OCI-LY3 (cell line): ENCODE results near the gene UAP1L1.
A peak's percentile ranks its signal among the peaks of the same experiment; 100 is the strongest.

Experiments used
- H2AFZ ChIP-seq: fragments of 200-600, 300-600 bp; shearing (Covaris generic); 2 replicates; pipeline ENCODE4 v1.6.0; 2014; ENCODE audit warnings: antibody characterized with exemption, low read depth, low read length
- H3K27ac ChIP-seq: fragments of 200-600, 300-600 bp; sonication (generic); 2 replicates; pipeline ENCODE4 v1.5.1; 2014; ENCODE audit warnings: mild to moderate bottlenecking, low read length, moderate library complexity, mixed read lengths
- H3K27me3 ChIP-seq: fragments of 200-600, 300-600 bp; sonication (generic); 2 replicates; pipeline ENCODE4 v1.6.1; 2014; ENCODE audit warnings: low read depth, low read length, mixed read lengths
- H3K36me3 ChIP-seq: fragments of 200-600, 300-600 bp; sonication (generic); replicated peaks from 2 replicates; pipeline ENCODE3; 2014; ENCODE audit warnings: low read depth, low read length, mixed read lengths
- H3K4me1 ChIP-seq: fragments of 300-600, 200-600 bp; sonication (generic); 2 replicates; pipeline ENCODE4 v1.6.1; 2014; ENCODE audit warnings: low read length, mixed read lengths
- H3K4me2 ChIP-seq: fragments of 200-600, 300-600 bp; sonication (generic); 2 replicates; pipeline ENCODE4 v1.6.1; 2014; ENCODE audit warnings: low read length, mixed read lengths
- H3K4me3 ChIP-seq: fragments of 300-600, 200-600 bp; sonication (generic); 2 replicates; pipeline ENCODE4 v1.5.1; 2014; ENCODE audit warnings: antibody characterized with exemption, mild to moderate bottlenecking, low read length, moderate library complexity
- H3K79me2 ChIP-seq: fragments of 300-600, 200-600 bp; shearing (Covaris generic); 2 replicates; pipeline ENCODE4 v1.6.1; 2014; ENCODE audit warnings: mild to moderate bottlenecking, low read length, mixed read lengths
- H3K9ac ChIP-seq: fragments of 300-600, 200-600 bp; shearing (Covaris generic); 2 replicates; pipeline ENCODE4 v1.6.0; 2014; ENCODE audit warnings: mild to moderate bottlenecking, low read length, moderate library complexity
- H3K9me3 ChIP-seq: fragments of 200-600, 300-600 bp; shearing (Covaris generic); 2 replicates; pipeline ENCODE4 v1.6.1; 2014; ENCODE audit warnings: low read length, mixed read lengths; ENCODE audit not compliant: insufficient read depth
- H4K20me1 ChIP-seq: fragments of 200-600, 300-600 bp; sonication (generic); 2 replicates; pipeline ENCODE4 v1.6.1; 2016; ENCODE audit warnings: low read length, mixed read lengths; ENCODE audit not compliant: insufficient read depth
- CTCF ChIP-seq: fragments of 200-600, 300-600 bp; sonication (generic); IDR thresholded peaks from 2 replicates; pipeline ENCODE4 v1.5.1; 2014; ENCODE audit warnings: antibody characterized with exemption, low read length, low read depth
- EZH2phosphoT487 ChIP-seq: fragments of 200-600 bp; shearing (Covaris generic); IDR thresholded peaks from 2 replicates; pipeline ENCODE4 v1.6.1; 2018; ENCODE audit warnings: antibody characterized with exemption, mixed run types, low read depth

Gene UAP1L1

GRCh38 chr9:137077758-137078693, 709 bp downstream of the UAP1L1 start:
- Histone ChIP-seq H3K27ac (no peak overlapping the region; the same call in 1 of the 2 replicates), H3K4me3 (peak overlapping the region; percentile 89), H3K9me3 (no peaks in the 10 kb centered on the region), H3K9ac (peak overlapping the region; percentile 90), H3K79me2 (peaks cover 10% of the 10 kb centered on the region), H2AFZ (no peak overlapping the region), H4K20me1 (peaks cover 26% of the 10 kb centered on the region), H3K27me3 (no peaks in the 10 kb centered on the region), H3K4me1 (peaks cover 15% of the 10 kb centered on the region), H3K36me3 (peaks cover 38% of the 10 kb centered on the region), H3K4me2 (peak overlapping the region; percentile 85)
- TF ChIP-seq EZH2phosphoT487: no peak
- no peak for TF ChIP-seq CTCF

DNA sequence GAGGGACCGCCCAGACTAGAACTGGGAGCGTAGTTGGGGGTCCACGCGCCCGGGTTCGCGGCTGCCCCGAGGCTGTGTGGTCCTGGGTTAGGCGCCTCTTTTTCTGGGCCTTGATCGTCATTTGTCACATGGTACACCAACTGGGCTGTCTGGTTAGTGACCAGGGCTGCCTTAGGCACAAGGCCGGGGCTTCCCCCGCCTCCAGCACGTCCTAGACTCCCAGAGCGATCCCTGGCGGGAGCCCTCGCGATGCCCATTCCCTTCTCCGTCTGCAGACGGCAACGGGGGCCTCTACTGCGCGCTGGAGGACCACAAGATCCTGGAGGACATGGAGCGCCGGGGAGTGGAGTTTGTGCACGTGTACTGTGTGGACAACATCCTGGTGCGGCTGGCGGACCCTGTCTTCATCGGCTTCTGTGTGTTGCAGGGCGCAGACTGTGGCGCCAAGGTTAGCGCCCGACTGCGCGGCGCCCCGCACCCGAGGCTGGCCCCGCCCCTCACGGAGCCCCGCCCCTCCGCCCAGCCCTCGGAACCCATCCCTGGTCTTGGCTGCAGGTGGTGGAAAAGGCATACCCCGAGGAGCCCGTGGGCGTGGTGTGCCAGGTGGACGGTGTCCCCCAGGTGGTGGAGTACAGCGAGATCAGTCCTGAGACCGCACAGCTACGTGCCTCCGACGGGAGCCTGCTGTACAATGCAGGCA, 1.5 kb downstream of the UAP1L1 start:
- Histone ChIP-seq H3K27ac (no peak overlapping the region), H3K4me3 (peak overlapping the region; percentile 89), H3K4me1 (peaks cover 23% of the 10 kb centered on the region), H3K9ac (no peak overlapping the region), H4K20me1 (peaks cover 30% of the 10 kb centered on the region), H3K9me3 (no peaks in the 10 kb centered on the region), H2AFZ (no peak overlapping the region), H3K4me2 (peak overlapping the region; percentile 85), H3K27me3 (no peaks in the 10 kb centered on the region), H3K79me2 (peaks cover 10% of the 10 kb centered on the region), H3K36me3 (peaks cover 39% of the 10 kb centered on the region)
- TF ChIP-seq EZH2phosphoT487 (no peak), CTCF (no peak)

DNA sequence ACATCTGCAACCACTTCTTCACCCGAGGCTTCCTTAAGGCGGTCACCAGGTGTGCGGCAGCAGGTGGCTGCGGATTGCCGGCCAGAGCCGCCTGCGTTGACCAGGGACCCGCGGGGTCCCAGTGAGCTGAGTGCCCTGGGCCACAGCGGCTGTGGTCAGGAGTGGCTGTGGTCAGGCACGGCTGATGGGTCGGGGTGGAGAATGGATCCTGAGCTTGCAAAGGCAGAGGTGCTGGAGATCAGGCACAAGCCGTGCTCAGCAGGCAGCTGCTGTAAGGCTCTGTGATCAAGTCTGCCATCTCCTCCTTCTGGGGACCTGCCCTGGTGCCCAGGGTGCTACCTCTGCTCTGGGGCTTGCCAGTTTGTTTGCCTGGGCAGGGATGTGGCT, 2.1 kb downstream of the UAP1L1 start:
- Histone ChIP-seq H2AFZ (no peak overlapping the region), H3K9me3 (no peaks in the 10 kb centered on the region), H3K36me3 (peaks cover 40% of the 10 kb centered on the region), H3K4me2 (no peak overlapping the region), H3K27me3 (no peaks in the 10 kb centered on the region), H3K4me1 (peaks cover 28% of the 10 kb centered on the region), H4K20me1 (peaks cover 30% of the 10 kb centered on the region), H3K79me2 (peaks cover 10% of the 10 kb centered on the region), H3K4me3 (no peak overlapping the region), H3K27ac (no peak overlapping the region), H3K9ac (no peak overlapping the region)
- no peak for TF ChIP-seq CTCF
- no peak for TF ChIP-seq EZH2phosphoT487
